HG03103 (cell line): ENCODE results near the gene SLC25A25.

Experiments used
- ATAC-seq: cut with Tn5 transposase; IDR thresholded peaks from one replicate; pipeline ENCODE4 v1.9.1; 2021; ENCODE audit warnings: low read depth; ENCODE audit not compliant: unreplicated experiment

SLC25A25 gene

DNA sequence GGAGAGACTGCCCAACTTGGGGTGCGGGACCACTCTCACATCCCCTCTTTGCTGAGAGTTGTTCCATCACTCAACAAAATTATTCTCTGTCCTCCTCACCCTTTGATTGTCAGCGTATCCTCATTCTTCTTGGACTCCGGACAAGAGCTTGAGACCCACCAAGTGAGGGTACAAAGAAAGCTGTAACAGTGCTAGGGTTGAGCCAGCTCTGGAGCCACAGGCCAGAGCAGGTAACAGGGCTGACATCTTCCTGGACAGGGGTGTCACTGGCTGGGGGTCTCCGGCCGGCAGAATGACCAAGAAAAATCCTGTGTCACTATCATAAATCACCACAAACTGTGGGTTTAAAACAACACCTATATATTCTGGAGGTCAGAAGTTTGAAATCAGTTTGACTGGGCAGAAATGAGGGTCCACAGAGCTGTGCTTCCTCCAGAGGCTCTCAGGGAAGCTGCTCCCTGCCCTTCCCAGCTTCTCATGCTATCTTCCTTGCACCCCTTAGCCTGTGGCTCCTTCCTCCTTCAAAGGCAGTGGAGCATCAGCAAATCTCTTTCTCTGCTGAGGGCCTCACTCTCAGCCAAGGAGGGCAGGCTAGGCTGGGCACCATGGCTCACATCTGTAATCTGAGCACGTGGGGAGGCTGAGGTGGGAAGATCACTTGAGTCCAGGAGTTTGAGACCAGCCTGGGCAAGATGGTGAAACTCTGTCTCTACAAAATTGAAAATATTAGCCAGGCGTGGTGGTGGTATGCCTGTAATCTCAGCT lies 87.9 kb downstream of the SLC25A25 start:
- no peak for ATAC-seq
